B cell (primary cell): ENCODE measurements around the gene RABGAP1L. TPM values are rescaled to one million over a fixed set of nuclear protein-coding genes. Genes with fewer than 3 reads are reported as not detected.

ENCODE experiments used
- ATAC-seq: fragments of 200-7000 bp; cut with Tn5 transposase; one replicate; pipeline ENCODE4 v1.10.0; 2021; ENCODE audit warnings: low read depth, mild to moderate bottlenecking, moderate number of reproducible peaks, moderate library complexity
- CTCF ChIA-PET: fragments of 350-600 bp; sonication (Branson Sonifier 250); formaldehyde crosslinking; loops from one replicate; lab custom pipeline; 2021; ENCODE audit warnings: antibody characterized with exemption, inconsistent platforms; lab: Charles Lee
- POLR2A ChIA-PET: fragments of 350-600 bp; sonication (Branson Sonifier 250); formaldehyde crosslinking; loops from one replicate; lab custom pipeline; 2021; ENCODE audit warnings: antibody characterized with exemption; lab: Charles Lee
- DNase-seq: peaks from one replicate; pipeline ENCODE4 v3.0.0; 2013
- H2AFZ ChIP-seq: 2 replicates; pipeline ENCODE4 v1.6.1; 2012; ENCODE audit warnings: mild to moderate bottlenecking, low read depth, low read length; ENCODE audit not compliant: insufficient read depth, poor library complexity, severe bottlenecking
- H3K27ac ChIP-seq, 2 donors: 1 replicate in 1 of 2; 2 replicates in 1 of 2; pipeline ENCODE4 v1.5.1; 2012 to 2013; ENCODE audit warnings: low read length in 2 of 2, mild to moderate bottlenecking in 2 of 2, moderate library complexity in 1 of 2
- H3K27me3 ChIP-seq, 4 experiments: fragments of 200-600 bp in 1 of 4; sonication (generic) in 1 of 4; replicated peaks in 1 of 4; 1 replicate in 2 of 4; 2 replicates in 2 of 4; pipeline versions ENCODE4 v1.6.1 to v1.7.0; 2013 to 2016; ENCODE audit warnings: low read length in 3 of 4, mild to moderate bottlenecking in 2 of 4, mixed read lengths in 1 of 4, moderate library complexity in 1 of 4; ENCODE audit not compliant: insufficient read depth in 4 of 4, control insufficient read depth in 3 of 4; ENCODE audit errors: control extremely low read depth in 1 of 4
- H3K36me3 ChIP-seq, 2 experiments: replicated peaks in 1 of 2; 1 replicate in 1 of 2; 2 replicates in 1 of 2; pipeline versions ENCODE4 v1.6.1 to v1.7.1; 2013; ENCODE audit warnings: low read length in 1 of 2; ENCODE audit not compliant: insufficient read depth in 2 of 2, control insufficient read depth in 1 of 2; ENCODE audit errors: control extremely low read depth in 1 of 2, extremely low read depth in 1 of 2
- H3K4me1 ChIP-seq, 2 donors: fragments of 200-600 bp in 1 of 2; sonication (generic) in 1 of 2; 1 replicate in 1 of 2; 2 replicates in 1 of 2; pipeline versions ENCODE4 v1.5.1 to v1.6.1; 2013 to 2017; ENCODE audit warnings: low read length in 2 of 2; ENCODE audit not compliant: control insufficient read depth in 2 of 2, insufficient read depth in 2 of 2
- H3K4me2 ChIP-seq: replicated peaks from 2 replicates; pipeline ENCODE3; 2012; ENCODE audit warnings: mild to moderate bottlenecking, low read depth, low read length; ENCODE audit not compliant: poor library complexity, severe bottlenecking
- H3K4me3 ChIP-seq, 5 experiments: fragments of 200-600 bp in 1 of 5; sonication (generic) in 1 of 5; 1 replicate in 3 of 5; 2 replicates in 2 of 5; pipeline versions ENCODE4 v1.5.1 to v1.7.0; 2011 to 2016; ENCODE audit warnings: low read length in 4 of 5, mild to moderate bottlenecking in 4 of 5, low read depth in 2 of 5, control low read depth in 1 of 5, moderate library complexity in 1 of 5; ENCODE audit not compliant: insufficient read depth in 1 of 5; ENCODE audit errors: control extremely low read depth in 1 of 5, extremely low read depth in 1 of 5
- H3K79me2 ChIP-seq: fragments of 200-600 bp; sonication (generic); one replicate; pipeline ENCODE4 v1.6.0; 2016; ENCODE audit warnings: low read length; ENCODE audit not compliant: control insufficient read depth, insufficient read depth
- H3K9ac ChIP-seq: fragments of 200-600 bp; sonication (generic); 2 replicates; pipeline ENCODE4 v1.6.1; 2017; ENCODE audit warnings: mild to moderate bottlenecking, low read length, moderate library complexity
- H3K9me3 ChIP-seq, 3 donors: one replicate each; pipeline versions ENCODE4 v1.6.1 to v1.7.1; 2013; ENCODE audit warnings: low read length in 2 of 3; ENCODE audit not compliant: control insufficient read depth in 2 of 3, insufficient read depth in 1 of 3; ENCODE audit errors: control extremely low read depth in 1 of 3
- H4K20me1 ChIP-seq: 2 replicates; pipeline ENCODE4 v1.6.0; 2012; ENCODE audit warnings: mild to moderate bottlenecking, low read length; ENCODE audit not compliant: insufficient read depth, control insufficient read depth, poor library complexity, severe bottlenecking
- H3K27ac Mint-ChIP-seq: one replicate; pipeline ENCODE4 v1.8.0; 2021; ENCODE audit warnings: mixed read lengths
- H3K27me3 Mint-ChIP-seq: one replicate; pipeline ENCODE4 v1.8.0; 2021; ENCODE audit warnings: mixed read lengths
- H3K4me1 Mint-ChIP-seq: one replicate; pipeline ENCODE4 v1.8.0; 2021; ENCODE audit warnings: mixed read lengths
- H3K4me3 Mint-ChIP-seq: one replicate; pipeline ENCODE4 v1.8.0; 2021; ENCODE audit warnings: mixed read lengths
- H3K9me3 Mint-ChIP-seq: one replicate; pipeline ENCODE4 v1.8.0; 2022; ENCODE audit warnings: mixed read lengths; ENCODE audit not compliant: insufficient read depth
- EZH2 ChIP-seq: IDR thresholded peaks from 2 replicates; pipeline ENCODE4 v1.6.1; 2012; ENCODE audit warnings: borderline replicate concordance, low read depth, mild to moderate bottlenecking, moderate library complexity, low read length; ENCODE audit not compliant: insufficient read depth, poor library complexity, severe bottlenecking
- WGBS: methylation state at CpG from one replicate; pipeline ENCODE4 v1.1.5; 2013; ENCODE audit warnings: missing lambda C conversion rate; ENCODE audit not compliant: insufficient coverage; 5-methylcytosine and 5-hydroxymethylcytosine counted together
- intact Hi-C: fragments of 100-400 bp; cut with micrococcal nuclease; formaldehyde crosslinking; loops from one replicate; pipeline ENCODE4 v1.10.0; 2022
- polyA plus RNA-seq: library from polyadenylated mRNA; depleted of rRNA; stranded (reverse); fragments of >200 nt; gene quantifications from 2 replicates; pipeline ENCODE4 v1.2.3, GENCODE V29; 2012
- total RNA-seq, 2 donors: library from RNA; stranded (reverse); fragments of 120-200 nt in 1 of 2; gene quantifications; 1 replicate in 1 of 2; 2 replicates in 1 of 2; pipeline versions ENCODE4 v1.2.3 to v1.2.4, GENCODE V29; 2013 to 2022
- TF ChIP-seq, protein P1 (sequence below): fragments of 200-600 bp; IDR thresholded peaks from one replicate; pipeline ENCODE4 v1.8.0; 2022; ENCODE audit warnings: antibody characterized with exemption, mild to moderate bottlenecking

The RABGAP1L gene
- total and polyA plus RNA-seq, 2 donors (not counting 1 experiment from before 2014, with no cell fraction given) = 34.9 to 159 TPM

DNA sequence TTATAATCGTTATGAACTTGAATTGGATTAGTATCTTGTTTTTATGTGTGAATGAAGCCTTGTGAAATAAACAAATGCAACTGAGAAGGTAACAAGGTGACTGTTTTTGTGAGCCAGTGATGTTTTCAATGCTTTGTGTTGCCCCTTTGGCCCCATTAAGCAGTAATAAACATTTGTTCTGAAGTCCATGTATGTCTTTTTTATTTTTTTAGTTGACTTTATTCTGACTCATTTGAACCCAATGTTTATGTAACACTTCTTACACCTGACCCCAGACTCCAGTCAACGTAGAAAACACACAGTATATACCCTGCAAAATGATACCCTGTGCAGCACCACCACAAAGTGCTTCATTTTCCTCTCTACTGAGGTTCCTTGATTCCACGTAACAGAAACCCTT, 835.8 kb downstream of the RABGAP1L start:
- H3K4me2 ChIP-seq = no peak overlapping the region
- H2AFZ ChIP-seq = no peak overlapping the region
- Mint-ChIP-seq H3K4me3 (no peak overlapping the region), H3K27ac (no peak overlapping the region), H3K9me3 (no peaks in the 10 kb centered on the region), H3K4me1 (peaks cover 20% of the 10 kb centered on the region), H3K27me3 (no peaks in the 10 kb centered on the region)
- no peak overlapping the region for H3K27ac ChIP-seq
- H3K4me3 ChIP-seq = no peak overlapping the region
- H3K4me1 ChIP-seq = peaks cover 18 to 21% of the 10 kb centered on the region in 2 donors
- H3K9ac ChIP-seq = no peak overlapping the region
- H3K79me2 ChIP-seq = peaks cover 2% of the 10 kb centered on the region
- DNase-seq (no peak), ATAC-seq (no peak)
- no peaks in the 10 kb centered on the region for H4K20me1 ChIP-seq
- peaks cover 0 to 6% of the 10 kb centered on the region in 2 experiments for H3K36me3 ChIP-seq
- no peaks in the 10 kb centered on the region for H3K27me3 ChIP-seq
- WGBS = 100% methylated on average over 1 of the region's 3 CpGs
- ChIA-PET CTCF (interaction anchor here (1.4 kb wide), 1 partner anchor 9 kb away, joined by 5 read pairs; no protein-coding TSS in a partner anchor), POLR2A (no interaction called here)
- no peaks in the 10 kb centered on the region for H3K9me3 ChIP-seq
- intact Hi-C loops = loop anchor here (10.0 kb wide), 1 partner anchor 730 kb away; no protein-coding TSS in a partner anchor
- TF ChIP-seq, protein P1, sequence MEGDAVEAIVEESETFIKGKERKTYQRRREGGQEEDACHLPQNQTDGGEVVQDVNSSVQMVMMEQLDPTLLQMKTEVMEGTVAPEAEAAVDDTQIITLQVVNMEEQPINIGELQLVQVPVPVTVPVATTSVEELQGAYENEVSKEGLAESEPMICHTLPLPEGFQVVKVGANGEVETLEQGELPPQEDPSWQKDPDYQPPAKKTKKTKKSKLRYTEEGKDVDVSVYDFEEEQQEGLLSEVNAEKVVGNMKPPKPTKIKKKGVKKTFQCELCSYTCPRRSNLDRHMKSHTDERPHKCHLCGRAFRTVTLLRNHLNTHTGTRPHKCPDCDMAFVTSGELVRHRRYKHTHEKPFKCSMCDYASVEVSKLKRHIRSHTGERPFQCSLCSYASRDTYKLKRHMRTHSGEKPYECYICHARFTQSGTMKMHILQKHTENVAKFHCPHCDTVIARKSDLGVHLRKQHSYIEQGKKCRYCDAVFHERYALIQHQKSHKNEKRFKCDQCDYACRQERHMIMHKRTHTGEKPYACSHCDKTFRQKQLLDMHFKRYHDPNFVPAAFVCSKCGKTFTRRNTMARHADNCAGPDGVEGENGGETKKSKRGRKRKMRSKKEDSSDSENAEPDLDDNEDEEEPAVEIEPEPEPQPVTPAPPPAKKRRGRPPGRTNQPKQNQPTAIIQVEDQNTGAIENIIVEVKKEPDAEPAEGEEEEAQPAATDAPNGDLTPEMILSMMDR = no peak
- no peak for TF ChIP-seq EZH2

DNA sequence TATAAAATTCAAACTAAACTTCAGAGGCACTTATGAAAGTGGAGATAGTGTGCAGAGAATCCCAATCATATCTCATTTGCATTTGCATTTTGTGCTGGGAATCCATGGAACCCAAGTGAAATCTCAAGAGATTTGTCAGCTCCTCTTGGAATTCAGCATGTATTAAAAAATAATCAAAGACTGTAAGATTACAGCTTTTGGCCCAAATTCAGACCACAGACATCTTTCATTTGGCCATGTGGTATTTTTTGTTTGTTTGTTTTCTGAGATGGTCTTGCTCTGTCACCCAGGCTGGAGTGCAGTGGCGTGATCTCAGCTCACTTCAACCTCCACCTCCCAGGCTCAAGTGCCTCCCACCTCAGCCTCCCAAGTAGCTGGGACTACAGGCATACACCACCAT, 836.6 kb downstream of the RABGAP1L start:
- H3K4me2 ChIP-seq = no peak overlapping the region
- ATAC-seq (no peak), DNase-seq (no peak)
- H3K36me3 ChIP-seq = peaks cover 0 to 6% of the 10 kb centered on the region in 2 experiments
- no peak overlapping the region for H3K9ac ChIP-seq
- Mint-ChIP-seq H3K27me3 (no peaks in the 10 kb centered on the region), H3K27ac (no peak overlapping the region), H3K4me1 (peaks cover 19% of the 10 kb centered on the region), H3K9me3 (no peaks in the 10 kb centered on the region), H3K4me3 (no peak overlapping the region)
- no peaks in the 10 kb centered on the region for H4K20me1 ChIP-seq
- peaks cover 13 to 19% of the 10 kb centered on the region in 2 donors for H3K4me1 ChIP-seq
- intact Hi-C loops = loop anchor here (10.0 kb wide), 1 partner anchor 731 kb away; no protein-coding TSS in a partner anchor
- POLR2A ChIA-PET = no interaction called here
- no peak for TF ChIP-seq EZH2
- TF ChIP-seq, protein P1 = no peak
- no peak overlapping the region for H2AFZ ChIP-seq
- CTCF ChIA-PET = interaction anchor here (0.5 to 1.4 kb wide), 3 partner anchors 10 to 219 kb away, joined by 3 to 5 read pairs (median 4); no protein-coding TSS in a partner anchor
- no CpG with 5 or more reads among the region's 1 CpG for WGBS
- peaks cover 10% of the 10 kb centered on the region for H3K79me2 ChIP-seq
- H3K27ac ChIP-seq = no peak overlapping the region
- H3K9me3 ChIP-seq = no peaks in the 10 kb centered on the region
- no peak overlapping the region for H3K4me3 ChIP-seq
- H3K27me3 ChIP-seq = no peaks in the 10 kb centered on the region
